Stomach (tissue), 4 donors: ENCODE results near the gene UBA52.

Experiments
- EP300 ChIP-seq: sonication (generic); formaldehyde crosslinking; IDR thresholded peaks from one replicate; pipeline ENCODE4 v1.6.1; 2017; ENCODE audit warnings: antibody characterized with exemption
- TF ChIP-seq, protein P1 (sequence below), 7 experiments: fragments of 450-650 bp in 4 of 7; fragments of 200-600 bp in 3 of 7; sonication (generic) in 3 of 7; IDR thresholded peaks; one replicate each; pipeline ENCODE4 v1.5.1; 2016 to 2019; ENCODE audit warnings: antibody characterized with exemption in 7 of 7, control low read depth in 2 of 7, mild to moderate bottlenecking in 1 of 7

DNA sequence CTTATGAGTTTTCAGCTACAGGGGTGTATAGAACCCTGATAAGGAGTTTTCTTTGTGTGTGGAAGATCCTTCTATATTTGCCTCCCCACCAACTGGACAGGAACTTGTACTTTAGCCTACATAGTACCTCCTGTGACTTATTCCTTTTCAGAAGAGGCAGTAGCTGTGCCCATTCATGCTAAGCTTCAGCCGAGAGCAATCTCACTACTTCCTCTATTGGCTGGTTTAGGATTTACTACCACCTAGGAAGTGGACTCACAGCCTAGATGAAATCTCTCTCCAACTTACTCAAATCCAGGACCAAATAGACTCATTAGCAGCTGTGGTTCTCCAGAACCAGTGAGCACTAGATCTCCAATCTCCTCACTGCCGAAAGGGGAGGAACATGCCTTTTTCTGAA, 14.6 kb downstream of the UBA52 start:
- no peak for TF ChIP-seq EP300
- TF ChIP-seq, protein P1, sequence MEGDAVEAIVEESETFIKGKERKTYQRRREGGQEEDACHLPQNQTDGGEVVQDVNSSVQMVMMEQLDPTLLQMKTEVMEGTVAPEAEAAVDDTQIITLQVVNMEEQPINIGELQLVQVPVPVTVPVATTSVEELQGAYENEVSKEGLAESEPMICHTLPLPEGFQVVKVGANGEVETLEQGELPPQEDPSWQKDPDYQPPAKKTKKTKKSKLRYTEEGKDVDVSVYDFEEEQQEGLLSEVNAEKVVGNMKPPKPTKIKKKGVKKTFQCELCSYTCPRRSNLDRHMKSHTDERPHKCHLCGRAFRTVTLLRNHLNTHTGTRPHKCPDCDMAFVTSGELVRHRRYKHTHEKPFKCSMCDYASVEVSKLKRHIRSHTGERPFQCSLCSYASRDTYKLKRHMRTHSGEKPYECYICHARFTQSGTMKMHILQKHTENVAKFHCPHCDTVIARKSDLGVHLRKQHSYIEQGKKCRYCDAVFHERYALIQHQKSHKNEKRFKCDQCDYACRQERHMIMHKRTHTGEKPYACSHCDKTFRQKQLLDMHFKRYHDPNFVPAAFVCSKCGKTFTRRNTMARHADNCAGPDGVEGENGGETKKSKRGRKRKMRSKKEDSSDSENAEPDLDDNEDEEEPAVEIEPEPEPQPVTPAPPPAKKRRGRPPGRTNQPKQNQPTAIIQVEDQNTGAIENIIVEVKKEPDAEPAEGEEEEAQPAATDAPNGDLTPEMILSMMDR (IDR thresholded peaks at IDR 0.05) = no peak
